ENCODE results near the gene KRTAP27-1.

The KRTAP27-1 gene, protein sequence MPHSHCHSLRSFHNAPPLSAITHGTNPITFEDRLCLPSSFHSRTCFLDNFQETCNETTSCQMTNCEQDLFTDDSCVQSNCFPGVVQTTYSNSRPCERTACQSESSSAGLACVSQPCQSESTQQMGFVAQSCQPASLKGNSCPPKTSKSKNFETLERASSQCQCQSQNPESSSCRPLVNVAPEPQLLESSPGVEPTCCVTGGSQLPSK

DNA sequence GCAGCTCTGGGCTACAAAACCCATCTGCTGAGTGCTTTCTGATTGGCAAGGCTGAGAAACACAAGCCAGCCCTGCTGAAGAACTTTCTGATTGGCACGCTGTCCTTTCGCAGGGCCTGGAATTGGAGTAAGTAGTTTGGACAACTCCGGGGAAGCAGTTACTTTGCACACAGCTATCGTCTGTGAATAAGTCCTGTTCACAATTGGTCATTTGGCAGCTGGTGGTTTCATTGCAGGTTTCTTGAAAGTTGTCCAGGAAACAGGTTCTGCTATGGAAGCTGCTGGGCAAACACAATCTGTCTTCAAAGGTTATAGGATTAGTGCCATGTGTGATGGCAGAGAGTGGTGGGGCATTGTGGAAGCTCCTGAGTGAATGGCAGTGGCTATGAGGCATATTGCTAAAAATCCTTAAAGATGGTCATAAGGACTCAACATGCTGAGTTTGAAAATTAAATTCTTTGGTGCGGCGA, at the start of gene KRTAP27-1:
Gene KRTAP27-1 (minus strand): TSS at position 419 of the 469 bp plus-strand sequence. CDS start 26 bp downstream, at position 393.
- no peak for DNase-seq

DNA sequence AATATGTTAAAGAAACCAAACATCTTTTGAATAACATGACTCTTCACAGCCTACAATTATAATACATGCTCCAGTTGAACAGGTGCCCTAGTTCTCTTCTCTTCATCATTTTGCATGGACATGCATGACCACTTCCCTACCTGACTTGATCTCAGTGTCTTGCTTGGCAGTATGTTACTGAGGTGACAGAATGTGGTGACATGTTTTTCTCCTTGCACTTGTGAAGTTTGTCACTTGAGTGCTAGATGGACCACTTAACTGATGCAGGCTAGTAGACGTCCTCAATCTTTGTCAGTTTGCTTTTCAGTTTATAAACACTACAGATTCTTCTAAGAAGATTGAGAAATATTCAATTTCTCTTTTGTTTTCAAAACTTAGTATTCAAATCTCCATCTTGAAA, 44.7 kb upstream of the KRTAP27-1 start:
- no peak for DNase-seq

GRCh38 chr21:30372139-30372770, 34.8 kb upstream of the KRTAP27-1 start, which contains the start of gene KRTAP13-2:
KRTAP13-2 (minus strand) TSS chr21:30372271; CDS start chr21:30372213, 58 bp downstream.
- DNase-seq: no peak

DNA sequence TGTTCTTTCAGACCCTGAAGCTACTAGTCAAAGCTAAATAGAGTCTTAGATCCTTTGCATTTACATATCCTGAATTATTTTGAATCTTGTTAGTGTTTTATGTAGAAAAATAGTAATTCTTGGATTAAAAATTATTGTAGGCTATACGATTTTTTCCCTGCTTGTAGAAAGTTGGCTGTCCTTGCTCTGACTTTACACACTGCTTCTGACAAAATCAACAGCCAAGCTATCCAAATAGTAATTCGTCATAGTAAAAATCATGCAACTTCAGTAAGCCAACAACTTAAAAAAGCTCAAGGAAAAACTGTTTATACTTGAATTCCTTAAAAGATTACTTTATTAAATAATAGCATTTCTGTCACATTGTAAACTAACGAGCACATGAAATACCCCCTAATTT, 18.4 kb upstream of the KRTAP27-1 start:
- DNase-seq: no peak

GRCh38 chr21:30354308-30355005, 17.0 kb upstream of the KRTAP27-1 start:
- DNase-seq: no peak

- DNase-seq: no peak
Measured at GRCh38 chr21:30351534-30351933, 14.0 kb upstream of the KRTAP27-1 start.

DNA sequence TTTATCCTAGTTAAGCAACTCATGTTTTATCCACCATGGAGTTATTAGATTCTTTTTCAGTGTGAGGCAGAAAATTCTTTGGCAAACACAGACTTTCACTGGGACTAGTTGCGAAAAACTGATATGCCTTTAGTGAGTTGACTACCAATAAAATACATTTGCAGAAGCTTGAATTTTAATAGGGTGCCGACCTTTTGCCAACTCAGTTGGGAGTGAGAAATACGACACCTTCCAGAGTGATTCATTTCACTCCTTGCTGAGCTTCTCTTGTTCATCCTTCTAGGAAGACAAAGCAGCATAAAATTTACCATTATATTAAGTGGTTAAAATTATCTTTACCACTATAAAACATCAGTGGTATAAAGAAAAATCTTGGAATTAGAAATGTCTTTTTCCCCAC, 12.1 kb upstream of the KRTAP27-1 start:
- DNase-seq: no peak

DNA sequence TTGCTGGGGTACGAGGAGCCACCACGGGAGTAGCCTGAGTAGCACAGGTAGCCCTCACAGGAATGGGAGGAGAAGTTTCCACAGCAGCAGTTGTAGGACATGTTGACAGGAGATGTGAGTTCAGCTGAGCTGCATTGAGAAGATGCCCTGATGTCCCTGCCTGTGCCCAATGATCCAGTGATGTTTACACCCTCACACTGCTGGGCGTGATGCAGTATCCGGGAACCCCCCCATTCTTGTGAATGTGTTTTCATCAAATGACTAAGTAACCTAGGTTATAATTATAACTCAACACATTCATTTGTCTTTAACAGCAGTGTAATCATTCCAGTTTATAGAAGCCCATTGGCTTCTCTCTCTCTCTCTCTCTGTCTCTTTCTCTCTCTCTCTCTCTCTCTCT, 11.0 kb upstream of the KRTAP27-1 start, which contains the start of gene KRTAP23-1:
Gene KRTAP23-1 (minus strand): TSS at position 101 of the 400 bp plus-strand sequence. CDS start 0 bp downstream, at position 101.
- DNase-seq: no peak

DNA sequence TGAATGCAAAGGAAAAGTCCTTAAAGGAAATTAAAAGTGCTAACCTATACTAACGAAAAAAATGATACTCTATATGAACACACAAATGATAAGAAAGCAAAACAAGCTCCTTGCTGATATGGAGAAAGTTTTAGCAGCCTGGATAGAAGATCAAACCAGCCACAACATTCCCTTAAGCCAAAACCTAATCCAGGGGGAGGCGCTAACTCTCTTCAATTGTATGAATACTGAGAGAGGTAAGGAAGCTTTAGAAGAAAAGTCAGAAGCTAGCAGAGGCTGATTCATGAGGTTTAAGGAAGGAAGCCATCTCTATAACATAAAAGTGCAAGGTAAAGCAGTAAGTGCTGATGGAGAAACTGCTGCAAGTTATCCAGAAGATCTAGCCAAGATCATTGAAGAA, 7.5 kb upstream of the KRTAP27-1 start:
- no peak for DNase-seq

DNA sequence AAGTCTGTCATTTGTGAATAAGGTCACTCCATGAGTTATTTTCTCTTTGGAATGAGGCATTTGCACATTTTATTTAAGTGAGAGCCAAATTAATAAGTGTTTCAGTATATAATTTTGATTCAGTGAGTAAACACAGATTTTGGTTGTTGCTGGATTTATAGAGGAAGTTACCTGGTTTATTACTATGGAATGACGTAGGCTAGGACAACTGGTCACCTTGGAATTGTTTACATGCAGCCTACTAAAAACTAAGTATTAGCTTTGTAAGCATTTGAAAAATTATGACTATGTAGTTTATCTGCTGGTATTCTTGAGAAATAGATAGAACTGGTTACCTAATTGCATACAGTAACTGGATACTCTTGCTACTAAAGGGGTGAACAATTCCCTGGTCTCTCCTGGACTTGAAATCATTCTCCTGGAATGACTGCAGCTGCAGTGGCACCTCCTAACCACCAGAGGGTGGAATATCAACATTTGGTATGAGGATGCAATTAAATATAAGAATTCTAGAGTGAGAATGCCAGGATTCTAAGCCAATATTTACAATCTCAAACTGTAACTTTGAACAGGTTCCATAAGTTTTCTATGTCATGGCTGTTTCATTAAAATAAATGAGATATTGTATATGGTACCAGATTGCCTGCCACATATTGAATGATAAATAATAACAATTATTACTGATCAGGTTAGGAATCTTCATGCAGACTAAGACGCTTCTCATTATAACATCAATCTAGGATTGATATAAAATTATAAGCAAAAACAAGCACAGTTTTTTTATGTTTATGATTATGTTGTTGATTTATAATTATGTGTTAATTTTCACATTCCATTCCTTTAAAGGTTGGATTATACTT, 3.5 kb upstream of the KRTAP27-1 start:
- DNase-seq: peak; percentile 2

- DNase-seq: no peak
Measured at GRCh38 chr21:30338717-30339116, 1.2 kb upstream of the KRTAP27-1 start.

DNA sequence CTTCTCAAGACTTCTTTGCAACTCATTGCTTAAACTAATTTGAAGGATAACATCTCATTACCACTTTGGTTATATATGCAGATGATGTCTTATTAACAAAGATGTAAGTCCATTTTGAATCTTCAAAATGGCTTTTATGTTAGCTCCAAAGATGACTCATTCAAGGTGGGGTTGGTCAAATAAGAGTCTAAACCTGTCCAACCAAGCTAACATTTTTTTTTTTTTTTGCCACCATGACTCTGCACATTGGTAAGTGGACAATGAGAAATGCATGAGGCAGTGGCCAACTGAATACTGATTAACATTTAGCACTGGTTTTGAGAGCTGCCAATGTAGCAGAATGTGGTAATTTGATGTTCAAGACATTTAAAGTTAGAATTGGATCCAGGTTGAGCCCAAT, 278 bp upstream of the KRTAP27-1 start:
- no peak for DNase-seq

DNA sequence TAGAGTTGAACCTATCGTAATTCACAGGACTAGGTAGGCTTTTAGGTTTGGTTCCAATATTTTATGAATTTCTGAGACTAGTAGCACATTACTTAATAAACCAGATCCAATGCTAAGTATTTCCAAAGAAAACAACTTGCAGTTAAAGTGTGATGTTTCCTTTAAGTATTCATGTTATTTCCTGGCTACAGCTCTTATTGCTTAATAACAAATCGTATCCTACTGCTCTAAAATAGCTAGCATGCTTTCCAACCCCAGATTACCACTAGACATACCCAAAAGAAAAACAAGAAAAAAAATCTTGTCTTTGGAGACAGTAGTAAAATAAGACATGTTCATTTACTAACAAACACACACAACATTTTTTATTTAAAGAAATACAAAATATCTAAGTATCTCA, 898 bp downstream of the KRTAP27-1 start:
- no peak for DNase-seq

GRCh38 chr21:30333736-30334135, 3.8 kb downstream of the KRTAP27-1 start:
- DNase-seq: no peak

GRCh38 chr21:30332681-30333080, 4.8 kb downstream of the KRTAP27-1 start:
- DNase-seq: no peak

DNA sequence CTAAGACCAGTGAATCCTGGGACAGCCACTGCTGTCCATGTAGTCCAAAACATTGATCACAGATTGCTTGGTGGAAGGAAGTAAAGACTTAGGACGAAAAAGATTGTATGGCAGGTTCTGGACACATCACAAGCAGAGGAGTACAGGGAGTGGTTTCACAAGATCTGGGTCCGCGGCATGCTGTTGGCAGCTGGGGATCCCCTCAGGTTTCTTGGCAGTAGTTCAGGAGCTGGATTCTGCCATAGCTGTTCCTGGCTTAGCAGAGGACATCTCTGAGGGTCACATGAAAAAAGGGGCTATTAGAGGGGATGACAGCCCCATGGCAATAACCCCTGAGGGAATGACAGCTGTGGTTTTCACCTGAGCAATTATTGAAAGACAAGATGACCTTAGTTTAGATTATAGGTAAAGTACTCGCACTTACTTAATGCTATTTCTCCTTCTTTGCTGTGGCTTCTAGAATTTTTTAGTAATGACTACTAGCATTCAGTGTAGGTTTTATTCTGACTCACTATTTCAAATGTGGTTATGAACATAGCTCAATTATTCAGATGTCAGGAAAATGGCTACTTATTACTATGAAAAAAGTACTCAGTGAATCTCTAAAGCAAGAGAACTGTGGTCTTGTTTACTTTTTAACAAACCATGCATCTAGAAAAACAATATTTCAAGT, 8.2 kb downstream of the KRTAP27-1 start:
- no peak for DNase-seq

GRCh38 chr21:30326390-30326789, 11.1 kb downstream of the KRTAP27-1 start:
- no peak for DNase-seq

DNA sequence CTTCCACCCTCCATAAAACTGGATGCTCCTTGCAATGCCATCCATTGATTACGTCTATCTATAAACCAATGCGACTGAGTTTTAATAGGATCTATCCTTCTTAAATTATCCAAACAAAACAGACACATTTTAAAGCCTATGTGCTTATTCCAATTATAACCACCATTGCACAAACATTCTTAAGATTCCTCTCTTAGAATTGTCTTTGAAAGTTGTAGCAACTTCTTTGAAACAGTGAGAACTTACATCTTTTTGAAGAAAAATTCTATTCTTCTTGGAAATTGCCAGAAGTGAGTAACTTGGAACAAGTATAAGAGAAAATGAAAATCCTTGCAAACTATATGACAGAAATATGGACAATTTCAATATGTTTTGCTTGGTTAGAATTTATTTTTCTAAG, 17.3 kb downstream of the KRTAP27-1 start, which contains the start of gene KRTAP26-1:
Gene KRTAP26-1 (minus strand): TSS at position 101 of the 400 bp plus-strand sequence. CDS start 280 bp downstream, outside the sequence.
- no peak for DNase-seq

GRCh38 chr21:30315701-30316100, 21.8 kb downstream of the KRTAP27-1 start:
- no peak for DNase-seq

- no peak for DNase-seq
Measured at GRCh38 chr21:30306884-30307283, 30.6 kb downstream of the KRTAP27-1 start.

- DNase-seq: no peak
Measured at GRCh38 chr21:30305136-30305535, 32.4 kb downstream of the KRTAP27-1 start.

DNA sequence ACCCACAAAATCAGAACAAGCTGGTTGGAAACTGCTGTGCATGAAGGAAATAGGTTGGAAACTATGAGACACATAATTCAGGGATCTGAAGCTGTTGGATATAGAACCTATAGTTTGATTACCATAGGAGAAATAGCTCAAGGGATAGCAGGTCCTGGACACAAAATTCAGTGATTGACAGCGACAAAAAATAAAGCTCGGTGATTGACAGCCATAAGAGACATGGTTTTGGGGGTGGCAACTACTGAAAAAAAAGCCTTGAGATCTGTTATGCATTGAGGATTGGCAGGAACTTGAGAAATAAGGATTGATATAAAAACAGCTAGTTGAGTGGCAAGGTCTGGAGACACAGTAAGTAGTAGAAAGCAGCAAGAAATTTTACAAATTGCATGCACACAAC, 48.3 kb downstream of the KRTAP27-1 start, which contains the start of gene KRTAP25-1:
Gene KRTAP25-1 (minus strand): TSS at position 300 of the 400 bp plus-strand sequence. CDS start 24 bp downstream, at position 276.
- DNase-seq: no peak
